GM13976 (cell line): ENCODE measurements around the gene SMCO1.
"Not testable (repeated sequence)": the region's sequence is repeated elsewhere in the genome, so short reads cannot be mapped to it uniquely, and the experiment has no call there.

ENCODE experiments used
- DNase-seq: peaks from one replicate; pipeline ENCODE4 v3.0.0; 2012; ENCODE audit warnings: low spot score
- CTCF ChIP-seq: IDR thresholded peaks from 2 replicates; pipeline ENCODE4 v1.5.1; 2012; ENCODE audit warnings: borderline replicate concordance, mild to moderate bottlenecking; ENCODE audit not compliant: insufficient read depth; ENCODE audit errors: extremely low read depth, missing control alignments, control extremely low read depth
- in situ Hi-C: fragments of 300-500 bp; cut with MboI; formaldehyde crosslinking; loops from one replicate; pipeline ENCODE4 v1.12.0; 2022; ENCODE audit warnings: low sequenced_read_pairs, mixed read lengths, inconsistent platforms; ENCODE audit not compliant: unreplicated experiment

Gene SMCO1

DNA sequence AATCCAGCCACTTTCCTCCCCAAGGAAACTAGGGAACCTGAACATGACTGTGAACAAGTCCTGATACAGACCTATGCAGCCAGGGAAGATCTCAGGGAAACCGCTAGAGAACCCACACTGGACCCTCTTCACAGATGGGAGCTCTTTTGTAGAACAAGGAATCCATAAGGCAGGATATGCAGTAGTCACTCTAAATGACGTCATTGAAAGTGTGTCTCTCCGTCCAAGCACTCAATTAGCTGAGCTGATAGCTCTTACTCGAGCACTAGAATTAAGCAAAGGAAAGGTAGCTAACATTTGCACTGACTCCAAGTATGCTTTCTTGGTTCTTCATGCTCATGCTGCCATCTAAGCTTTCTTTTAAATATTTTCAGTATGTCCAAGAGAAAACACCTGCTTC, 10.0 kb upstream of the SMCO1 start:
- no peak for DNase-seq
- in situ Hi-C loops: no loop called here
- no peak for TF ChIP-seq CTCF

GRCh38 chr3:196524527-196524926, 9.4 kb upstream of the SMCO1 start:
- DNase-seq: no peak
- in situ Hi-C loops: no loop called here
- TF ChIP-seq CTCF: no peak

DNA sequence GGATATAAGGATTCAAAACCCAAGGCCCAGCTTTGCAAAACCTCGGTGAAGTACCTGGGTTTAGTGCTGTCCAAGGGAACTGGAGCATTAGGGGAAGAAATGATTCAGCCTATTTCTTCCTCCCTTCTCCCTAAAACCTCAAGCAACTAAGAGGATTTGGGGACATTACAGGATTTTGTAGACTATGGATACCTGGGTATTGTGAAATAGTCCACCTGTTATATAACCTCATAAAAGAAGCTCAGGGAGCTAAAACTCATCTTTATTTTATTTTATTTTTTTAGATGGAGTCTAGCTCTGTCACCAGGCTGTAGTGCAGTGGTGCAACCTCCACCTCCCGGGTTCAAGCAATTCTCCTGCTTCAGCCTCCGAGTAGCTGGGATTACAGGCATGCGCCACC, 8.7 kb upstream of the SMCO1 start:
- in situ Hi-C loops: no loop called here
- no peak for DNase-seq
- TF ChIP-seq CTCF: no peak

- DNase-seq, in situ Hi-C loops: not testable (repeated sequence)
These were observed 6.1 kb upstream of the SMCO1 start for GRCh38 chr3:196521291-196521690.

DNA sequence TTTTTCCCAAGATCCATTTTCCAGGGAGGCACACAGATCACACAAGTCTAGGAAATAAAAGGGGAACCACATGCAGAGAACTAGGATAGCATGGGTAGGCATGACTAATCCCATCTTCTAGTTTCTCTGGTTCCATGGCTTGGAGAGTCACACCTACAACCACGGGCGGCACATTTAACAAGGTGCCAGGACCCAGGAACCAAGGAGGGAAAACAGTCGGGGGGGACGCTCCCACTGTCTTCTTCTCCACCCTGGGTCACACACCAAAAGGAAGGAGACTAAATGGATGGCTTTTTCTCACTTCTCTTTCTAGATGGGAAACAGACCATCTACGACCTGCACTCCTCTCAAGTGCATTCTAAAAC, 4.6 kb upstream of the SMCO1 start:
- TF ChIP-seq CTCF: no peak
- DNase-seq: no peak
- in situ Hi-C loops: loop anchor here (10.0 kb wide), 1 partner anchor 265 kb away; no protein-coding TSS in a partner anchor

GRCh38 chr3:196518966-196519717, 4.0 kb upstream of the SMCO1 start:
- in situ Hi-C loops: loop anchor here (10.0 kb wide), 1 partner anchor 264 kb away; no protein-coding TSS in a partner anchor
- peak; percentile 37 for DNase-seq
- no peak for TF ChIP-seq CTCF

DNA sequence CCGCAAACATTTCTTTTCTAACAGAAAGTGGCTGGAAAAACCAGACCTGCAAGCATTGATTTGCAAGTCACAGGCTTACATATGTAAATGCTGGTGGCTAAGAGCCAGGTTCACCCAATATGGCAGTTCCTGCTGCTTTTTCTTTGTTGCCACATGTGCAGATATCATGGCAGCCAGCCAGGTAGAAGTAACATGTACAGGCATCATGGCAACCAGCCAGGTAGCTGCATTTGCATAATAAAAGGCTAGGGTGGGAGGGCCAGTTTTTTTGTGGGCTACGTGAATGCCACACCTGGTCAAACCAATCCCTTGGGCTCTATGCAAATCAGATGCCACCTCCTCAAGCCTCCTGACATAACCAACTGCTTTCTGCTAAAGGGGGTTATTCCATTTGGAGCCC, 2.8 kb upstream of the SMCO1 start:
- TF ChIP-seq CTCF: no peak
- DNase-seq: no peak
- in situ Hi-C loops: loop anchor here (10.0 kb wide), 1 partner anchor 263 kb away; no protein-coding TSS in a partner anchor
